Activated T-helper 1 cell treated with Interleukin-2 at 50 U/mL for 16 hours (primary cell): ENCODE results near the gene ADAM20.
"Not testable (repeated sequence)": the region's sequence is repeated elsewhere in the genome, so short reads cannot be mapped to it uniquely, and the experiment has no call there.

Source experiments
- DNase-seq: peaks from one replicate; pipeline ENCODE4 v3.0.0-alpha.2; 2020; ENCODE audit warnings: low read depth

Gene ADAM20

DNA sequence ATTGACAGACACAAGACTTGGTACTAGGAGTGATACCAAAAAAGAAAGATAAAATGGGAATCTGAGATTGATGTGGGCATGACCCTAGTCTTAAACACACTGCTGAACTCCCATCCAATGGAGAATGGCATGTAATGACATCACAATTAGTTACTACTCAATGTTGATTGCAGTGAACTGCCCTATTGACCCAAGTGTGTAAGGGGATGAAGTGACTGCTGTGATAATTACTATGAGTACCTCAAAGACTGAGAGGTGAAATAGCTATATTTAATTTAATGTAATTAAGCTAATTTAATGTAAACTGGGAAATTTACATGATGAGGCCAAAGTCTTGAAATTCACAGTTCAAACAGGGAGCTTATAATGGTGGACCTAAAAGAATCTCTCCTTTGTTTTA lies at the start of gene ADAM20:
TSS of gene ADAM20 (minus strand) at position 101 of the 400 bp plus-strand sequence. CDS start 10,247 bp downstream, outside the sequence.
- DNase-seq = no peak

GRCh38 chr14:70576891-70577290 lies 42.1 kb upstream of the ADAM20 start:
- DNase-seq = no peak

DNA sequence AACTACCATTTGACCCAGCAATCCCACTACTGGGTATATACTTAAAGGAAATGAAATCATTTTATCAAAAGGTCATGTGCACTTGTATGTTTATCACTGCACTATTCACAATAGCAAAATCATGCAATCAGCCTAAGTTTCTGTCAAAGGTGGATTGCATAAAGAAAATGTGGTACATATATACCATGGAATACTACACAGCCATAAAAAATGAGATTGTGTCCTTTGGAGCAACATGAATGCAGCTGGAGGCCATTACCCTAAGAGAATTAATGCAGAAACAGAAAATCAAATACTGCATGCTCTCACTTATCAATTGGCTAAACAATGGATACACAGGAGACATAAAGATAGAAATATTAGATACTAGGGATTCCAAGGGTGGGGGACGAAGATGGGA lies 38.2 kb upstream of the ADAM20 start:
- no peak for DNase-seq

- no peak for DNase-seq
These were observed 36.3 kb upstream of the ADAM20 start for GRCh38 chr14:70571139-70571538.

- DNase-seq = no peak
These were observed 33.0 kb upstream of the ADAM20 start for GRCh38 chr14:70567791-70568190.

GRCh38 chr14:70563869-70564268 lies 29.1 kb upstream of the ADAM20 start:
- no peak for DNase-seq

DNA sequence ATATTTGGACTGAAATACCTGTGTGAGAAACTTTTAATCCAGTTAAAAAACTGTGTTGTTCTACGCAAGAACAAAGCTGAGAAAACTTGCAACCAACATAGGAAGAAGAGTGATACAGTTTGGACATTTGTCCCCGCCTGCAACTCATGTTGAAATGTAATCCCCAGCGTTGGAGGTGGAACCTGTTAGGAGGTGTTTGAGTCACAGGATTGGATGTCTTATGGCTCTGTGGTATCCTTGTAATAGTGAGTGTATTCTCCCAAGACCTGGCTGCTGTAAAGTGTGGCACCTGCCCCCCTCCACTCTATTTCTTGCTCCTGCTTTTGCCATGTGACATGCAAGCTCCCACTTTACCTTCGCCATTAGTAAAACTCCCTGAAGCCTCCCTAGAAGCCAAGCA lies 28.6 kb upstream of the ADAM20 start:
- DNase-seq = no peak

GRCh38 chr14:70558356-70558755 lies 23.6 kb upstream of the ADAM20 start:
- DNase-seq = no peak

GRCh38 chr14:70555890-70556289 lies 21.1 kb upstream of the ADAM20 start:
- DNase-seq = no peak

- DNase-seq = no peak
These were observed 3.3 kb upstream of the ADAM20 start for GRCh38 chr14:70538087-70538486.

- DNase-seq = no peak
These were observed 2.0 kb upstream of the ADAM20 start for GRCh38 chr14:70536830-70537229.

DNA sequence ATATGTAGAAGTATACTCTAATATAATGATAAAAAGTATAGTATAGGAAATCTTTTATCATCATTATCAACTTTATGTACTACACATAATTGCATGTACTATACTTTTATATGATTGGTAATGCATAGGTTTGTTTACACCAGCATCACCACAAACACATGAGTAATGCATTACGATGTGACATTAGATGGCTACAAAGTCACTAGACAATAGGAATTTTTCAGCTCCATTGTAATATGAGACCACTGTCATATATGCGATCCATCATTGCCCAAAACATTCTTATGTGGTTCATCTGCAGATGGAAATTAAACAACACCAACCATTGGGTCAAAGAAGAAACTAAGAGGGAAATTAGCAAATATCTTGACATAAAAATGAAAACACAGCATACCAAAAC lies 4.4 kb downstream of the ADAM20 start:
- no peak for DNase-seq

DNA sequence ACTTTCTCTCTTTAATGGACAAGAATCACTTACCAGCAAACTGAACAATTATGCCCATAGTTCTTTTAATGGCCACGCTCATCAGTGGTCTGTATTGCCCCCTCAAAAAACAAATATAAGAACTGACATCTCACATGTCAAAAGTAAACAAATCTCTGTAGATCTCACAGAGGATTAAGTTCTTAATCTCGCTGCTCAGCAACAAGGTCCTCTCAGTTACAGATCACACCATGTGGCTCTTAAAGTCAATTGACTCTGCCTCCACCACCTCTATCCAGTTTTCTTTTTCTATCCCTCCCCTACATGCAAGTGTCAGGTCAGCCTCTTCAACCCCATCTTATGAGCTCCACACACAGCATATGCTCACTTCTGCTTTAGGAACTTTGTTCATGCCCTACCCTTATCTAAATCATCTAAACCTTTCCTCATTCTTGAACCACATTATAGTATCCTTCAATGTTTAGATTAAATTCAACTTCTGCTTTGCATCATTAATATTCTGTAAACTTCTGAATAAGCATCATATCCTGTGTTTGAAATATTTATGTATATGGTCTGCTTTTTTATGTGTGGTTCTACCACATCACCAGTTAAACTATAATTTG lies 7.2 kb downstream of the ADAM20 start:
- DNase-seq = no peak

- no peak for DNase-seq
These were observed 9.1 kb downstream of the ADAM20 start for GRCh38 chr14:70525691-70526090.

DNA sequence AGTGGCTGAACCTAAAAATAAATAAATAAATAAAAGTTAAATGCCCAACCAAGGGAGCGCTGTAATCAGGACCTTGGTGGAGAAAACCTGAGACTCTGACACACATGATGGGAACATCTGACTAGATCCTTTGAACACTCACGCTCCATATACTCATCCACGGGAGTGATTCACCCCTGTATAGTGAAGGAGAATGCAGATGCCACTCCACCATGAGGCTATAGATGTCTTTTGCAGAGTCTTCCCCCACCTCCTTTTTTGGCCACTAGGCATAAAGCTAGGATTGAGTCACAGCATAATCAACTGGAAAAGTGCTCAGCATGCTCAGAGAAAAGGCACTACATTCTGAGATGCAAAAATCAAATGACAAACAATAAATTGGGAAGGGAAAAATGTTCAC lies 19.0 kb downstream of the ADAM20 start:
- no peak for DNase-seq

- no peak for DNase-seq
These were observed 20.4 kb downstream of the ADAM20 start for GRCh38 chr14:70514168-70515069.

GRCh38 chr14:70498191-70498590 lies 36.6 kb downstream of the ADAM20 start:
- DNase-seq = no peak

- DNase-seq = no peak
These were observed 45.1 kb downstream of the ADAM20 start for GRCh38 chr14:70489579-70490200.

DNA sequence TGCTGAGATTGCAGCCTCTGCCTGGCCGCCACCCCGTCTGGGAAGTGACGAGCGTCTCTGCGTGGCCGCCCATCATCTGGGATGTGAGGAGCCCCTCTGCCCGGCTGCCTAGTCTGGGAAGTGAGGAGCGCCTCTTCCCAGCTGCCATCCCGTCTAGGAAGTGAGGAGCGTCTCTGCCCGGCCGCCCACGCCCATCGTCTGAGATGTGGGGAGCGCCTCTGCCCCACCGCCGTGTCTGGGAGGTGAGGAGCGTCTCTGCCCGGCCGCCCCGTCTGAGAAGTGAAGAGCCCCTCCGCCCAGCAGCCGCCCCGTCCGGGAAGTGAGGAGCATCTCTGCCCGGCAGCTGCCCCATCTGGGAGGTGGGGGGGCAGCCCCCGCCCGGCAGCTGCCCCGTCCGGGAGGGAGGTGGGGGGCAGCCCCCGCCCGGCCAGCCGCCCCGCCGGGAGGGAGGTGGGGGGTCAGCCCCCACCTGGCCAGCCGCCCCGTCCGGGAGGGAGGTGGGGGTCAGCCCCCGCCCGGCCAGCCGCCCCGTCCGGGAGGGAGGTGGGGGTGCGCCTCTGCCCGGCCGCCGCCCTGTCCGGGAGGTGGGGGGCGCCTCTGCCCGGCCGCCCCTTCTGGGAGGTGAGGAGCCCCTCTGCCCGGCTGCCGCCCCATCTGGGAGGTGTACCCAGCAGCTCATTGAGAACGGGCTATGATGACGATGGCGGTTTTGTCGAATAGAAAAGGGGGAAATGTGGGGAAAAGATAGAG lies 57.3 kb downstream of the ADAM20 start:
- not testable (repeated sequence) for DNase-seq

- not testable (repeated sequence) for DNase-seq
These were observed 59.3 kb downstream of the ADAM20 start for GRCh38 chr14:70475459-70475858.

DNA sequence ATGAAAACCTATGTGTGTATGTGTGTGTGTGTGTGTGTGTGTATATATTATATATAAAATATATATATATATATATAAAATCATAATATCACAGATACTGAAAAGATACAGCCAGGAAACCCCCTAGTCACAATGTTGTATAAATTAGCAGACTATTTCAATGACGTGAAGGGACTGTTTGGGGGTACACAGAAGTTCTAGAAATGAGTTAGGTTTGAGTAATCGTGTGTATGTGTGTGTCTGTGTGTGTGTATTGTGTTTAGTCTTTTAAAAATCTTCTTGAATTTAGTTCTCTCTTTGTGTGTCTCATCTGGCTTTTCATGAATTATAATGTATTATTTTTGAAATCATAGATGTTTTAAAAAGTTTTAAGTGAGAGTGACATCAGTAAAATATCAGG lies 61.0 kb downstream of the ADAM20 start:
- DNase-seq = no peak
